Measurements from ENCODE around the gene DRAM2. TPM values are rescaled to one million over a fixed set of nuclear protein-coding genes. Genes with fewer than 3 reads are reported as not detected.
"Not testable (repeated sequence)": the region's sequence is repeated elsewhere in the genome, so short reads cannot be mapped to it uniquely, and the experiment has no call there.

The DRAM2 gene
- total and polyA plus RNA-seq, 7 experiments from 2014 or later: 26.9 to 87.5 (median 47.4) TPM

- H3K4me3 Mint-ChIP-seq: no peak overlapping the region
- Histone ChIP-seq H3K27me3 (ENCODE audit: control insufficient read depth in 2 of 2, insufficient read depth in 2 of 2, low read length in 2 of 2) (no peaks in the 10 kb centered on the region), H3K36me3 (ENCODE audit: control insufficient read depth in 2 of 3, insufficient read depth in 3 of 3, low read length in 3 of 3) (no peaks in the 10 kb centered on the region), H3K4me1 (ENCODE audit: control insufficient read depth in 2 of 2, insufficient read depth in 2 of 2, low read length in 2 of 2) (no peaks in the 10 kb centered on the region), H3K9me3 (ENCODE audit: control insufficient read depth in 2 of 3, low read length in 3 of 3) (peaks cover 0 to 31% (median 0%) of the 10 kb centered on the region in 3 experiments), H3K4me3 (ENCODE audit: low read length) (no peak overlapping the region), H3K27ac (ENCODE audit: low read depth, low read length) (no peak overlapping the region)
- peaks cover 0 to 4% (median 0%) of the 10 kb centered on the region in 7 donors for H3K4me1 Mint-ChIP-seq
- no peak overlapping the region for H3K27ac Mint-ChIP-seq
- ChIA-PET POLR2A (no interaction called here), CTCF (no interaction called here)
- intact Hi-C loops (cut with micrococcal nuclease): no loop called here
- DNase-seq (no peak), ATAC-seq (no peak)
- H3K9me3 Mint-ChIP-seq: peaks cover 19 to 96% (median 42%) of the 10 kb centered on the region in 11 donors
- H3K36me3 Mint-ChIP-seq: peaks cover 5 to 26% (median 10%) of the 10 kb centered on the region in 5 donors
- peaks cover 0 to 9% (median 0%) of the 10 kb centered on the region in 5 donors for H3K27me3 Mint-ChIP-seq
These were observed 42.4 kb downstream of the DRAM2 start for GRCh38 chr1:111097356-111098099.

GRCh38 chr1:111095421-111095820 is 44.5 kb downstream of the DRAM2 start:
- H3K27ac Mint-ChIP-seq; DNase-seq; H3K27ac ChIP-seq (ENCODE audit: low read depth, low read length); H3K4me1 Mint-ChIP-seq; intact Hi-C loops (cut with micrococcal nuclease); POLR2A ChIA-PET; H3K27me3 ChIP-seq (ENCODE audit: control insufficient read depth in 2 of 2, insufficient read depth in 2 of 2, low read length in 2 of 2); H3K4me1 ChIP-seq (ENCODE audit: control insufficient read depth in 2 of 2, insufficient read depth in 2 of 2, low read length in 2 of 2); H3K4me3 ChIP-seq (ENCODE audit: low read length); H3K36me3 ChIP-seq (ENCODE audit: control insufficient read depth in 2 of 3, insufficient read depth in 3 of 3, low read length in 3 of 3); H3K4me3 Mint-ChIP-seq; ATAC-seq: not testable (repeated sequence)
- peaks cover 2 to 20% (median 10%) of the 10 kb centered on the region in 5 donors for H3K36me3 Mint-ChIP-seq
- peaks cover 18 to 77% (median 34%) of the 10 kb centered on the region in 11 donors for H3K9me3 Mint-ChIP-seq
- H3K27me3 Mint-ChIP-seq: peaks cover 0 to 16% (median 3%) of the 10 kb centered on the region in 5 donors
- H3K9me3 ChIP-seq (ENCODE audit: control insufficient read depth in 2 of 3, low read length in 3 of 3): peaks cover 0 to 25% (median 0%) of the 10 kb centered on the region in 3 experiments
- CTCF ChIA-PET: interaction anchor here (0.7 kb wide), 1 partner anchor 65 kb away, joined by 3 read pairs; no protein-coding TSS in a partner anchor

- Mint-ChIP-seq H3K27ac (no peak overlapping the region), H3K9me3 (peaks cover 0 to 19% (median 8%) of the 10 kb centered on the region in 11 donors), H3K4me1 (peaks cover 0 to 2% (median 0%) of the 10 kb centered on the region in 7 donors), H3K36me3 (peaks cover 0 to 4% (median 1%) of the 10 kb centered on the region in 5 donors), H3K4me3 (no peak overlapping the region), H3K27me3 (peaks cover 14 to 36% (median 35%) of the 10 kb centered on the region in 5 donors)
- no peak for DNase-seq
- H3K27ac ChIP-seq (ENCODE audit: low read depth, low read length): no peak overlapping the region
- intact Hi-C loops (cut with micrococcal nuclease): no loop called here
- ATAC-seq: no peak
- H3K4me1 ChIP-seq (ENCODE audit: control insufficient read depth in 2 of 2, insufficient read depth in 2 of 2, low read length in 2 of 2): no peaks in the 10 kb centered on the region
- H3K4me3 ChIP-seq (ENCODE audit: low read length): no peak overlapping the region
- H3K27me3 ChIP-seq (ENCODE audit: control insufficient read depth in 2 of 2, insufficient read depth in 2 of 2, low read length in 2 of 2): peaks cover 0 to 4% of the 10 kb centered on the region in 2 donors
- H3K36me3 ChIP-seq (ENCODE audit: control insufficient read depth in 2 of 3, insufficient read depth in 3 of 3, low read length in 3 of 3): no peaks in the 10 kb centered on the region
- ChIA-PET POLR2A (no interaction called here), CTCF (no interaction called here)
- H3K9me3 ChIP-seq (ENCODE audit: control insufficient read depth in 2 of 3, low read length in 3 of 3): no peaks in the 10 kb centered on the region
These were observed 50.3 kb downstream of the DRAM2 start for GRCh38 chr1:111089638-111090037.

- Mint-ChIP-seq H3K27ac (no peak overlapping the region), H3K27me3 (peaks cover 14 to 63% (median 49%) of the 10 kb centered on the region in 5 donors), H3K9me3 (peaks cover 0 to 7% (median 5%) of the 10 kb centered on the region in 11 donors), H3K4me3 (no peak overlapping the region), H3K36me3 (peaks cover 0 to 4% (median 0%) of the 10 kb centered on the region in 5 donors), H3K4me1 (no peaks in the 10 kb centered on the region)
- H3K4me1 ChIP-seq (ENCODE audit: control insufficient read depth in 2 of 2, insufficient read depth in 2 of 2, low read length in 2 of 2): no peaks in the 10 kb centered on the region
- H3K27ac ChIP-seq (ENCODE audit: low read depth, low read length): no peak overlapping the region
- POLR2A ChIA-PET: no interaction called here
- H3K4me3 ChIP-seq (ENCODE audit: low read length): no peak overlapping the region
- no peaks in the 10 kb centered on the region for H3K9me3 ChIP-seq (ENCODE audit: control insufficient read depth in 2 of 3, low read length in 3 of 3)
- intact Hi-C loops (cut with micrococcal nuclease): no loop called here
- no peak for ATAC-seq
- H3K27me3 ChIP-seq (ENCODE audit: control insufficient read depth in 2 of 2, insufficient read depth in 2 of 2, low read length in 2 of 2): peaks cover 0 to 7% of the 10 kb centered on the region in 2 donors
- H3K36me3 ChIP-seq (ENCODE audit: control insufficient read depth in 2 of 3, insufficient read depth in 3 of 3, low read length in 3 of 3): no peaks in the 10 kb centered on the region
- DNase-seq: no peak
- CTCF ChIA-PET: no interaction called here
These were observed 54.2 kb downstream of the DRAM2 start for GRCh38 chr1:111085676-111086075.

GRCh38 chr1:111084999-111085398 is 54.9 kb downstream of the DRAM2 start:
- no peaks in the 10 kb centered on the region for H3K4me1 ChIP-seq (ENCODE audit: control insufficient read depth in 2 of 2, insufficient read depth in 2 of 2, low read length in 2 of 2)
- H3K36me3 ChIP-seq (ENCODE audit: control insufficient read depth in 2 of 3, insufficient read depth in 3 of 3, low read length in 3 of 3): no peaks in the 10 kb centered on the region
- H3K9me3 Mint-ChIP-seq: peaks cover 0 to 12% (median 7%) of the 10 kb centered on the region in 11 donors
- ATAC-seq: no peak
- no peak for DNase-seq
- no peak overlapping the region for H3K27ac Mint-ChIP-seq
- H3K4me3 Mint-ChIP-seq: no peak overlapping the region
- ChIA-PET CTCF (no interaction called here), POLR2A (no interaction called here)
- intact Hi-C loops (cut with micrococcal nuclease): no loop called here
- H3K27me3 Mint-ChIP-seq: peaks cover 14 to 65% (median 51%) of the 10 kb centered on the region in 5 donors
- H3K36me3 Mint-ChIP-seq: peaks cover 0 to 4% (median 0%) of the 10 kb centered on the region in 5 donors
- H3K4me1 Mint-ChIP-seq: no peaks in the 10 kb centered on the region
- H3K9me3 ChIP-seq (ENCODE audit: control insufficient read depth in 2 of 3, low read length in 3 of 3): no peaks in the 10 kb centered on the region
- H3K4me3 ChIP-seq (ENCODE audit: low read length): no peak overlapping the region
- peaks cover 0 to 7% of the 10 kb centered on the region in 2 donors for H3K27me3 ChIP-seq (ENCODE audit: control insufficient read depth in 2 of 2, insufficient read depth in 2 of 2, low read length in 2 of 2)
- no peak overlapping the region for H3K27ac ChIP-seq (ENCODE audit: low read depth, low read length)

GRCh38 chr1:111082421-111083203 is 57.3 kb downstream of the DRAM2 start:
- Histone ChIP-seq H3K4me3 (ENCODE audit: low read length) (no peak overlapping the region), H3K27ac (ENCODE audit: low read depth, low read length) (no peak overlapping the region), H3K27me3 (ENCODE audit: control insufficient read depth in 2 of 2, insufficient read depth in 2 of 2, low read length in 2 of 2) (peaks cover 0 to 4% of the 10 kb centered on the region in 2 donors), H3K9me3 (ENCODE audit: control insufficient read depth in 2 of 3, low read length in 3 of 3) (no peaks in the 10 kb centered on the region), H3K36me3 (ENCODE audit: control insufficient read depth in 2 of 3, insufficient read depth in 3 of 3, low read length in 3 of 3) (no peaks in the 10 kb centered on the region), H3K4me1 (ENCODE audit: control insufficient read depth in 2 of 2, insufficient read depth in 2 of 2, low read length in 2 of 2) (no peaks in the 10 kb centered on the region)
- intact Hi-C loops (cut with micrococcal nuclease): no loop called here
- H3K4me1 Mint-ChIP-seq: no peaks in the 10 kb centered on the region
- H3K4me3 Mint-ChIP-seq: no peak overlapping the region
- no peak for ATAC-seq
- H3K27me3 Mint-ChIP-seq: peaks cover 3 to 59% (median 32%) of the 10 kb centered on the region in 5 donors
- H3K36me3 Mint-ChIP-seq: peaks cover 0 to 9% (median 4%) of the 10 kb centered on the region in 5 donors
- peaks cover 4 to 24% (median 13%) of the 10 kb centered on the region in 11 donors for H3K9me3 Mint-ChIP-seq
- POLR2A ChIA-PET: no interaction called here
- H3K27ac Mint-ChIP-seq: no peak overlapping the region
- CTCF ChIA-PET: no interaction called here
- DNase-seq: no peak
